Measurements from ENCODE around the gene KMO. TPM values are rescaled to one million over a fixed set of nuclear protein-coding genes. Genes with fewer than 3 reads are reported as not detected.

KMO gene
- total and polyA plus RNA-seq, 4 donors: 10.2 to 37.3 (median 19.6) TPM

- 27% methylated on average over 5 of the region's 5 CpGs for WGBS
- peak overlapping the region; percentile 41 to 85 (median 68) for H3K4me3 ChIP-seq (ENCODE audit: low read depth in 1 of 3, low read length in 3 of 3)
- TF ChIP-seq ATF3 (IDR thresholded peaks at IDR 0.05) (no peak), ZBTB33 (IDR thresholded peaks at IDR 0.05) (no peak), MAX (IDR thresholded peaks at IDR 0.05) (no peak), JUND (IDR thresholded peaks at IDR 0.05) (no peak), CTCF (IDR thresholded peaks at IDR 0.05; ENCODE audit: low read depth, low read length, missing input control) (no peak), GABPA (IDR thresholded peaks at IDR 0.05 in 1 of 2, conservative IDR thresholded peaks at IDR 0.05 in 1 of 2) (no peak), EGR1 (IDR thresholded peaks at IDR 0.05; ENCODE audit: low read depth in 2 of 2) (no peak), NR2F2 (IDR thresholded peaks at IDR 0.05) (no peak), FOXA2 (IDR thresholded peaks at IDR 0.05) (no peak), RAD21 (IDR thresholded peaks at IDR 0.05) (no peak), FOXA1 (IDR thresholded peaks at IDR 0.05) (no peak), YY1 (IDR thresholded peaks at IDR 0.05) (no peak)
- peaks cover 2 to 12% (median 6%) of the 10 kb centered on the region in 4 donors for H3K36me3 ChIP-seq (ENCODE audit: control insufficient read depth in 4 of 4, insufficient read depth in 3 of 4, low read depth in 1 of 4, low read length in 3 of 4)
- H3K9ac ChIP-seq (ENCODE audit: low read depth in 1 of 2, low read length in 2 of 2): peak overlapping the region; percentile 89
- DNase-seq (ENCODE audit: low spot score): no peak
- peaks cover 0 to 29% (median 12%) of the 10 kb centered on the region in 4 donors for H3K4me1 ChIP-seq (ENCODE audit: control insufficient read depth in 4 of 4, insufficient read depth in 4 of 4, low read length in 3 of 4)
- H3K27ac ChIP-seq (ENCODE audit: low read depth in 1 of 2, low read length in 2 of 2): peak overlapping the region; percentile 88 to 95
- H3K27me3 ChIP-seq (ENCODE audit: control insufficient read depth in 4 of 4, insufficient read depth in 4 of 4, low read length in 3 of 4): no peaks in the 10 kb centered on the region
- no peaks in the 10 kb centered on the region for H3K9me3 ChIP-seq (ENCODE audit: control insufficient read depth in 4 of 4, low read length in 3 of 4)
These were observed 1.3 kb downstream of the KMO start for GRCh38 chr1:241533326-241534115.

- 86% methylated on average over 1 of the region's 1 CpG for WGBS
- DNase-seq (ENCODE audit: low spot score): no peak
- peaks cover 2 to 12% (median 6%) of the 10 kb centered on the region in 4 donors for H3K36me3 ChIP-seq (ENCODE audit: control insufficient read depth in 4 of 4, insufficient read depth in 3 of 4, low read depth in 1 of 4, low read length in 3 of 4)
- H3K27me3 ChIP-seq (ENCODE audit: control insufficient read depth in 4 of 4, insufficient read depth in 4 of 4, low read length in 3 of 4): no peaks in the 10 kb centered on the region
- no peak for TF ChIP-seq RAD21 (IDR thresholded peaks at IDR 0.05)
- TF ChIP-seq GABPA (IDR thresholded peaks at IDR 0.05 in 1 of 2, conservative IDR thresholded peaks at IDR 0.05 in 1 of 2): no peak
- no peak for TF ChIP-seq NR2F2 (IDR thresholded peaks at IDR 0.05)
- TF ChIP-seq MAX (IDR thresholded peaks at IDR 0.05): no peak
- TF ChIP-seq ZBTB33 (IDR thresholded peaks at IDR 0.05): no peak
- TF ChIP-seq FOXA1 (IDR thresholded peaks at IDR 0.05): no peak
- TF ChIP-seq TAF1 (conservative IDR thresholded peaks at IDR 0.05): no peak
- no peak for TF ChIP-seq JUND (IDR thresholded peaks at IDR 0.05)
- no peak for TF ChIP-seq FOXA2 (IDR thresholded peaks at IDR 0.05)
- no peak for TF ChIP-seq ATF3 (IDR thresholded peaks at IDR 0.05)
- H3K9ac ChIP-seq (ENCODE audit: low read depth in 1 of 2, low read length in 2 of 2): no peak overlapping the region
- H3K4me3 ChIP-seq (ENCODE audit: low read depth in 1 of 3, low read length in 3 of 3): no peak overlapping the region
- H3K9me3 ChIP-seq (ENCODE audit: control insufficient read depth in 4 of 4, low read length in 3 of 4): no peaks in the 10 kb centered on the region
- peaks cover 0 to 24% (median 8%) of the 10 kb centered on the region in 4 donors for H3K4me1 ChIP-seq (ENCODE audit: control insufficient read depth in 4 of 4, insufficient read depth in 4 of 4, low read length in 3 of 4)
- H3K27ac ChIP-seq (ENCODE audit: low read depth in 1 of 2, low read length in 2 of 2): no peak overlapping the region
These were observed 4.1 kb downstream of the KMO start for GRCh38 chr1:241536304-241536703.
